ENCODE data around the gene RGS7BP. TPM values are rescaled to one million over a fixed set of nuclear protein-coding genes. Genes with fewer than 3 reads are reported as not detected.
"Not testable (repeated sequence)": the region's sequence is repeated elsewhere in the genome, so short reads cannot be mapped to it uniquely, and the experiment has no call there.

RGS7BP gene
- total RNA-seq, 4 donors from 2014 or later: 0.06 to 1.7 (median 0.15) TPM

- no peak for TF ChIP-seq CTCF (IDR thresholded peaks at IDR 0.05)
- TF ChIP-seq POLR2A (IDR thresholded peaks at IDR 0.05): no peak
- Histone ChIP-seq H3K27ac (no peak overlapping the region), H3K4me3 (no peak overlapping the region), H3K4me1 (peaks cover 0 to 29% (median 0%) of the 10 kb centered on the region in 3 donors), H3K27me3 (no peaks in the 10 kb centered on the region), H3K36me3 (no peaks in the 10 kb centered on the region), H3K9me3 (no peaks in the 10 kb centered on the region)
- WGBS, 2 donors: 82 to 87% methylated on average over 2 of the region's 2 CpGs
- DNase-seq: no peak
- intact Hi-C loops (cut with DNase I): no loop called here
Measured at GRCh38 chr5:64532657-64533056, 26.8 kb downstream of the RGS7BP start.

GRCh38 chr5:64534033-64534432, 28.2 kb downstream of the RGS7BP start:
- H3K27me3 ChIP-seq: no peaks in the 10 kb centered on the region
- H3K9me3 ChIP-seq: no peaks in the 10 kb centered on the region
- peaks cover 0 to 29% (median 0%) of the 10 kb centered on the region in 3 donors for H3K4me1 ChIP-seq
- WGBS, 2 donors: 24 to 41% methylated on average over 3 of the region's 3 CpGs
- TF ChIP-seq POLR2A (IDR thresholded peaks at IDR 0.05) (no peak), CTCF (IDR thresholded peaks at IDR 0.05) (no peak)
- no peak overlapping the region for H3K4me3 ChIP-seq
- no peak overlapping the region for H3K27ac ChIP-seq
- no peak for DNase-seq
- intact Hi-C loops (cut with DNase I): no loop called here
- no peaks in the 10 kb centered on the region for H3K36me3 ChIP-seq

DNA sequence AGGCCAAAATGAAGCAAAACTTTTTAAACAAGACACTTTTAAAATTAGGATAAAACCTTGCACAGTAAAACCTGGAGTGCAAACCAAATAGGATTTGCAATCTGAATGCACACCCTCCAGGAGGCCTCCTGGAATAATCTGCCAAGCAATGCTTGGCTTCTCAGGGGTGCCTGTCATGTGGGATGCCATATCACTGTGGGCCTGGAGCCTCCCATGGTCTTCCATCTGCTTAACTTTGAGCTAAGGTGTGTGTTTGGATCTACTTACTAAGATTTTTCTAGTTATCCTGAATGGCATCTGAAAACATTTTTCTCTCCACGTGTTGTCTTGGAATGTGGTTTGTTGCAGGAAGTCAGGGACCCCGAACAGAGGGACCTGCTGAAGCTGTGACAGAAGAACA, 52.1 kb downstream of the RGS7BP start:
- DNase-seq: no peak
- Histone ChIP-seq H3K4me3 (no peak overlapping the region), H3K4me1 (no peaks in the 10 kb centered on the region), H3K27me3 (no peaks in the 10 kb centered on the region), H3K9me3 (peaks cover 0 to 9% (median 0%) of the 10 kb centered on the region in 3 donors), H3K27ac (no peak overlapping the region), H3K36me3 (no peaks in the 10 kb centered on the region)
- intact Hi-C loops (cut with DNase I): no loop called here
- 70 to 87% methylated on average over 2 of the region's 2 CpGs for WGBS, 2 donors
- TF ChIP-seq CTCF (IDR thresholded peaks at IDR 0.05): no peak
- TF ChIP-seq POLR2A (IDR thresholded peaks at IDR 0.05): no peak

DNA sequence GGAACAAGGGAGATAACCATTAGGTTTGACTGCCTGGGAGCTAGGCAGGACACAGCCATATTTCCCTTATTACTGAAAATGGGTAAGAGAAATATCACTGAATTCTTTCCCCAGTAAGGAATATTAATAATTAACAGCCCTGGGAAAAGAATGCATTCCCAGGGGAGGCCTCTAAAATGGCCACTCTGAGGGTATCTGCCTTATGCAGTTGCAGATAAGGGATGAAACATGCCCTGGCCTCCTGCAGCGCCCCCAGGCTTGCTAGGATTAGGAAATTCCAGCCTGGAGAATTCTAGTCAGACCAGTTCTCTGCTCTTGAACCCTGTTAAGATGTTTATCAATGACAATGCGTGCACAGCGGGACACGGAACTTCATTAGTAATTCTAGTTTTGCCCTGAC, 52.8 kb downstream of the RGS7BP start:
- 59 to 64% methylated on average over 4 of the region's 4 CpGs for WGBS, 2 donors
- H3K4me1 ChIP-seq; H3K4me3 ChIP-seq; intact Hi-C loops (cut with DNase I); H3K9me3 ChIP-seq; H3K27ac ChIP-seq; H3K27me3 ChIP-seq; H3K36me3 ChIP-seq; DNase-seq: not testable (repeated sequence)

DNA sequence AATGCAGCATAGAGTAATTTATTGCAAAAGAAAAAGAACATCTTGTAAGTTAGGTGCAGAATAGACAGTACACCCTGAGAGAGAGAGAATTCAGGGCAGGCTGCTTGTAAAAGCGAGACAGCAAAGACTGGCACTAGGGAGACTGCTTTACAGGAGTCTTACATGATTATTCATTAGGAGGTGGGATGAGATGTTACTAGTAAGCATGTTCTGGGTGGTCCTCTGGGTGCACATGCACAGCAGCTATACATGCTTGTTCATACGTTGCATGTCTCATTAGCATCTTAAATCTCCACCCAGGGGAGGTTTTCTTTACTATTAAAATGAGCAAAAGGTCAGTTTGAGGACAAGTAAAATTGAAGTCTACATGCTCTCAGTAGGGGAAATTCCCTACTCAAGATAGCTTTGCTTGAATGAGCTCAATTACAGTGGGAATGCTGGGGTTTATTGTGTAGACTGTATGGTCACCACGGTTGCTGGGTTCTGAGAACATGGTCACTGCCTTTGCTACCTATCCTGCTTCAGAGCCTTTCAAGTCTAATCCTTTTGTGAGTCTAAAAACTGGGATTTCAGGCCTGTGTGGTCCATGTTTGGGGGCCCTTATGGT, 60.6 kb downstream of the RGS7BP start:
- Histone ChIP-seq H3K4me1 (peaks cover 0 to 5% (median 0%) of the 10 kb centered on the region in 3 donors), H3K27me3 (no peaks in the 10 kb centered on the region), H3K36me3 (no peaks in the 10 kb centered on the region), H3K4me3 (no peak overlapping the region), H3K27ac (no peak overlapping the region), H3K9me3 (no peaks in the 10 kb centered on the region)
- WGBS, 2 donors: 43 to 53% methylated on average over 3 of the region's 3 CpGs
- no peak for DNase-seq
- TF ChIP-seq CTCF (IDR thresholded peaks at IDR 0.05) (no peak), POLR2A (IDR thresholded peaks at IDR 0.05) (no peak)
- intact Hi-C loops (cut with DNase I): no loop called here

GRCh38 chr5:64569858-64570257, 64.0 kb downstream of the RGS7BP start:
- H3K27me3 ChIP-seq: no peaks in the 10 kb centered on the region
- H3K9me3 ChIP-seq: no peaks in the 10 kb centered on the region
- H3K27ac ChIP-seq: no peak overlapping the region
- peaks cover 0 to 5% (median 0%) of the 10 kb centered on the region in 3 donors for H3K4me1 ChIP-seq
- H3K36me3 ChIP-seq: no peaks in the 10 kb centered on the region
- TF ChIP-seq POLR2A (IDR thresholded peaks at IDR 0.05): no peak
- no peak for TF ChIP-seq CTCF (IDR thresholded peaks at IDR 0.05)
- DNase-seq: no peak
- intact Hi-C loops (cut with DNase I): no loop called here
- 24 to 25% methylated on average over 1 of the region's 1 CpG for WGBS, 2 donors
- no peak overlapping the region for H3K4me3 ChIP-seq
